Measurements from ENCODE around the gene IGSF21.

DNA sequence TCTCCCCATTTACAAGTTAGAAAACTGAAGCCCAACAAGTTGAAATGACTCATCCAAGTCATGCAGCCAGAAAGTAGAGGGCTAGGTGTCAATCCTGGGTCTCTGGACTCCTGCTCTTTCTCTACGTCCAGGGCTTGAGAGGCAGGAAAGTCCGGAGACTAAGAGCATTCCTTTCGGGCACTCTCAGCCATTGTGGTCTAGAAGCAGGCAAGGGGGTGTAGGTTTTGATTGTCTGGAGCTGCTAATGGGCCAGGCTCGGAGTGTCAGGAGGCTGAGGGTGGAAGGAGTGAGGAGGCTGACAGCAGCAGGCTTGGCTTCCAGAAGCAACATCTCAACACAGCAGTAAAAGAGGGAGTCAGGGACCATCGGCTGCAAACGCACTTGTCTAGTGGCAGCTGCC lies 265.6 kb downstream of the IGSF21 start:
- TF ChIP-seq CTCF (IDR thresholded peaks at IDR 0.05; ENCODE audit: poor library complexity) (no peak), EZH2phosphoT487 (IDR thresholded peaks at IDR 0.05; ENCODE audit: low read depth, severe bottlenecking, unreplicated experiment) (no peak), EZH2 (IDR thresholded peaks at IDR 0.05; ENCODE audit: borderline replicate concordance) (no peak)
